HG03045 (cell line): ENCODE data around the gene ABCA3.

Experiments used
- ATAC-seq: cut with Tn5 transposase; IDR thresholded peaks from one replicate; pipeline ENCODE4 v1.9.1; 2021; ENCODE audit warnings: mild to moderate bottlenecking, moderate library complexity; ENCODE audit not compliant: unreplicated experiment

Gene ABCA3

DNA sequence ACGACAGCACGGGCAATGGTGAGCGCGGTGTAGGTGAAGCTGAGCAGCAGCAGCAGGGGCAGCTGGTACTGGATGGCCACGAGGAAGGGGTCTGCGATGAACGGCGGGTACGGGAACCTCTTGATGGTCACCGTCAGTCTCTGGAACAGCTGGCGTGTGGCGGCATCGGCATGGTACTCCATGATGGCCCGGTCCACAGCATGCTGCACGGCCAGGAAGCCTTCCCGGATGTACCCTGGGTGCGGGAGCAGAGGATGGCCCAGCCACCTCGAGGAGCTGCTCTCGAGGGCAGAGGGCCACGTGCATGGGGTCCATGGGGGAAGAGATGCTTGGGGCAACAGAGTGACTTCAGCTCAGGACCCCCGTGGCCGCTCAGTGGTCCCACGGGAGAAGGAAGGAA lies 20.9 kb downstream of the ABCA3 start:
- no peak for ATAC-seq

DNA sequence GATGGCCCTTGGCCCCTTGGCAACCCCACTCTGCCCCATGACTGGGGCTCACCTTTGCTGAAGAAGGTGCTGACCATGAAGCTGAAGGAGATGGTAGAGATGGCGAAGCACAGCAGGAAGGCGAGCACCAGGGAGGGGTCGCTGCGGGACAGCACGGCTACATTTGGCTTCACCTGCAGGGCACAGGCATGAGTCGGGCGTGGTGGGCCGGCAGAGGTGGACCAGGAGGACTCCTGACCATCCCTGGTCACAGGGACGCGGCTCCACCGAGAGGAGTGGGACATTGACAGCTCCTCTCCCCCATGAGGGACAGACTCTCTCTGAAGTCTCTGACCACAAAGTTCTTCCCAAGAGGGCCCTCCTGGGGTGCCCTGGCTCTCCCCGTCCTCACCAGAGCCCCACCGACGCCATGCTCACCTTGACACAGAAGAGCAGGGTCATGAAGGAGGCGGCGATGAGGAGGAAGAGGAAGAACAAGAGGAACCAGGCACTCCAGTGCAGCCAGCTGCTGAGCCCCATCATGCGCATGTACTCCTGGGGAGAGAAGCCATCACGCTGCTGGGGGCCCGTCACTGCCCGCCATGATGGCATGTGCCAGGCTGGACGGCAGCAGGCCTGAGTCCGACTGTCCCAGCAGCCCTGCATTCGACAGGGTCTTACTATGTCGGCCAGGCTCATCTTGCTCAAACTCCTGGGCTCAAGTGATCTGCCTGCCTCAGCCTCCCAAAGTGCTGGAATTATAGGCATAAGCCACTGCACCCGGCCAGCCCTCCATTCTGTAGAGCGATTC lies 23.1 kb downstream of the ABCA3 start:
- ATAC-seq: no peak

DNA sequence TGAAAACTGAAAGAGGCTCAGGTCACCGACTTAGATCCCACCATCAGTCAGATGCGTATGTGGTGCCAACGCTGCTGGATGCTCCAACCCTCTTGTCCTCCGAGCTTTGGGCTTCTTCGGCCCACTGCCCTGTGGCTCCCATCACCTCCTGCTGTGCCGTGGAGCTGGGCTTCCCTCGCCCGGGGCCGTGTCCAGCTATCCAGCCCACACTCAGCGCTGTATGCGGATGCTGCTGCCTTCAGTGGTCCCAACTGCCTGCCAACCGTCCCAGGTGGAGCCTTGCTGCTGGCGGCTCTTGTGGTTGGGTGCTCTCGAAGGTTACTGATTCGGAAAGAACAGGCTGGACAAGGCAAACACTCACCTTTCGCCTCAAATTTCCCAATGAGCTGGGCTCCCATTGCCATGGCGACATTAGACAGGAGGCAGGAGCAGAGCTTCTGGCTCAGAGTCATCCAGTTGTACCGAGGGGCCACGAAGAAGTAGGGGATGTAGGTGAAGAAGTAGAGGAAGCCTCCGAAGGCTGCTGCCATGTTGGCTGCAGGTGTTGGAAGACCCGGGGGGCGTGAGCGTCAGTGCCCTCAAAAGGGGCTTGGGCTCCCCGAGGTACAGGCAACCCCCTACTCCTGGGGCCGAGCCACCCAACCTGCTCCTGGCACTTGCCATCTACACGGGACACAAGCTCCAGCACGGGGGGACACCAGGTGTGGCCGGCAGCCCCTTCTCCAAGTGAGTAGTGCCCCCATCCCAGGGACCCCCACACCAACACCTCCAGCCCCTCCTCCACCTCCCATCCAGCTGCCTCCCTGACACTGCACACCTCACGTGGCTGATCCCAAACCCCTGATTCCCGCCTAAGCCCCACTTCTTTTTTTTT lies 32.2 kb downstream of the ABCA3 start:
- no peak for ATAC-seq

DNA sequence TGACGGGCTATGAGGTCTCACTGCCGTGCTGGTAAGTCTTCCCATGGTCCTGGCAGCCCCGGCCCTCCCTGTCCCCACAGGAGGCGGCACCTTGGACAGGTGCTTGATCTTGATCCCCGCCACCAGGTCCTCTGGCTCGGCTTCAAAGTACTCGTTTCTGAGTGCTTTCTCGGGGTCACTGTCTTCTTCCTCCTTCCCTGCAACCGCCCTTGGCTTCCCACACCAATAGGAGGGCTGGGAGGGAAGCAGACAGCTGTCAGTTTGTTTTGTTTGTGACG lies 40.7 kb downstream of the ABCA3 start:
- ATAC-seq: no peak

DNA sequence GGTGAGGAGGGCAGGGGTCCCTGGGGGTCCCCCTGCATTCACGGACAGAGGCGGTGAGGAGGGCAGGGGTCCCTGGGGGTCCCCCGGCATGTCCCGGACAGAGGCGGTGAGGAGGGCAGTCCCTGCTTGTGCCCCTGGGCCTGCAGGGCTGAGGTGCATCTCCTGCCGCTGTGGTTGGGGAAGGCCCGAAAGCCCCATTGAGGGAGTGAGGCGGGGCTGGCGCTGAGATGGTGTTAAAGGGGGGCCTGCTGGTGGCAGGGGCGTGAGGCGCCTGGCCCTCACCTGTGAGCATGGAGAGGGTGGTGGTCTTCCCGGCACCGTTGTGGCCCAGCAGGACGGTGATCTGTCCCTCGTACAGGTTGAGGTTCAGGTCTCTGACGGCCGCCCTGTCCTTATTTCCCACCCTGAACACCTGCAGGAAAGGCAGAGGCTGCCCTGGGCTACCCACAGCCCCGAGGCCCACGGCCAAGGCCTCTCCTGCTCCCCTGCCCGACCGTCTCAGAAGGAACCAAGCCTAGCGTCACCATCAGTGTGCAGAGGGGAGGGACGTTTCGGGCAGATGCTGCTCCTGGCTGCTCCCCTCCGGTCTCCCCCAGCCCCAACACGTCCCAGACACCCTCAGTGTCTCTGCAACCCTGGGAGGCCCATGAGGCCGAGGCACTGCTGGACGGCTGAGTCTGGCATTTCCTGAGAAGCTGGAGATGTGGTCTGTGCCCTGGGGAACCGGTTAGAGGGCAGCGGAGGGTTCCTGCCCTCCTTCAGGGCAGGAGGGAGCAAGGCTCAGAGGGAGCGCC lies 41.2 kb downstream of the ABCA3 start:
- ATAC-seq: no peak

DNA sequence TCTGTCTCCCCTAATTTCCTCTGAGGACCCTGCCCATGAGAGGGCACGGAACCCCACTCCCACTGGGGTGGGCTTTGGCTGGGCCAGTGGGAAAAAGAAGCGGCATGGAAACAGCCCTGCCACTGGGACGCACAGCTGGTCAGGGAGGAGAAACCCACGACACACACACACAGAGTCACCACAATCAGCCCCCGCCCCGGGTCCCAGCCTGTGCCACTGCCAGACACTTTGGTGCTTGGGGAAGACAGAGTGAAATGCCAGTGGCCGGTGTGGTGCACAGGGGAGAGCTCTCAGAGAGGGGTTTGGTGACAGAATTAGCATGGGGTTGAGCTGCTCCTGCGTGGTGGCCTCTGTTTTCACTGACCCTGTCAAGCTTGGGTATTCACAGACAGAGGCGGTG lies 41.9 kb downstream of the ABCA3 start:
- ATAC-seq: no peak

DNA sequence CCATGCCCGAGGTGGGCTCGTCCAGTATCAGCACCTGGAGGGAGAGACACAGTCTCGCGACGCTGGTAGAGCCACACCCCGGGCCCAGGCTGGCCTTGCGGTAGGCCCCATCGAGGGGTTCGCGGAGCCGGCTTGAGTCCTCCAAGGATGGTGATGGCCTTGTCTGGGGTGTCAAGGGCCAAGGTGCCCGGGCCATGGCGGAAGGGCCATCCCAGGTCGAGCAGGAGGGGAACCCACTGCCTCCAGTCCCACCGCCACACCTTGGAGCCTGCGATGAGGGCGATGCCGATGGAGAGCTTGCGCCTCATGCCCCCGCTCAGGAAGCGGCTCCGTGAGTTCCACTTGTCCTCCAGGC lies 43.0 kb downstream of the ABCA3 start:
- ATAC-seq: no peak

DNA sequence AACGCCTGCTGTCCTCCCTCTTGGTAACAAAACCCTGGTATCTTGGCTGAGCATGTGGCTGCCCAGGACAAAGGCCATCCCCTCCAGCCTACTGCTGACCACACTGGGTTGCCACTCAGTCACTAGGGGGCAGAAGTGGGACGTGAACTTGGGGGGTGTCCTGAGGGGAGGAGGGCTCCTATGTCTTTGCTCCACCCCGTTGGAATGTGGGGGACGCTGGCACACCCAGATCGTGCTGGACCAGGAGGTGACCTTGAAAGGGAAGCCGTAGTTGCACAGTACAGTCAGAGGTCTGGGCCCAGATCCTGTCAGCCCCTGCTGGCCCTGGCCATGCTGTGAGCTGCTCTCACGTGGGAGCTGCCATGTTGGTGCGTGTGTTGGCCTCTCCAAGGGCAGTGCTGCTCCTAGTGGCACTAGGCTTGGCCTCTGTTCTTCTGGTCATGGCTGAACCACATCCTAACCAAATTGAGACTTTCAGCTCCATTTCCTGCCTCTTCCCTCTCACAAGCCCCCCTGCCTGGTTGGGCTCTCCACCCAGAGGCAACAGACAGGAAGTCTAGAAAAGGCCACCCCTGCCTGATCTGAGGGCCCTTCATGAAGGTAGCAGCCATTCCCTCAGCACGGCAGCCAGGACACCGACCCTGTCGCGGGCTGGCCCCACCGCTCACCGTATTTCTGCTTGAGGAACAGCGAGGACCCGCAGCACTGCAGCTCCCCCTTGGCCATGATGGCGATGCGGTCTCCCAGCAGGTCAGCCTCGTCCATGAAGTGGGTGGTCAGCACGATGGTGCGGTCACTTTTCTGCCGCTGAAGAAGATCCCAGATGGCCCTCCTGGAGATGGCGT lies 43.6 kb downstream of the ABCA3 start:
- ATAC-seq: no peak

DNA sequence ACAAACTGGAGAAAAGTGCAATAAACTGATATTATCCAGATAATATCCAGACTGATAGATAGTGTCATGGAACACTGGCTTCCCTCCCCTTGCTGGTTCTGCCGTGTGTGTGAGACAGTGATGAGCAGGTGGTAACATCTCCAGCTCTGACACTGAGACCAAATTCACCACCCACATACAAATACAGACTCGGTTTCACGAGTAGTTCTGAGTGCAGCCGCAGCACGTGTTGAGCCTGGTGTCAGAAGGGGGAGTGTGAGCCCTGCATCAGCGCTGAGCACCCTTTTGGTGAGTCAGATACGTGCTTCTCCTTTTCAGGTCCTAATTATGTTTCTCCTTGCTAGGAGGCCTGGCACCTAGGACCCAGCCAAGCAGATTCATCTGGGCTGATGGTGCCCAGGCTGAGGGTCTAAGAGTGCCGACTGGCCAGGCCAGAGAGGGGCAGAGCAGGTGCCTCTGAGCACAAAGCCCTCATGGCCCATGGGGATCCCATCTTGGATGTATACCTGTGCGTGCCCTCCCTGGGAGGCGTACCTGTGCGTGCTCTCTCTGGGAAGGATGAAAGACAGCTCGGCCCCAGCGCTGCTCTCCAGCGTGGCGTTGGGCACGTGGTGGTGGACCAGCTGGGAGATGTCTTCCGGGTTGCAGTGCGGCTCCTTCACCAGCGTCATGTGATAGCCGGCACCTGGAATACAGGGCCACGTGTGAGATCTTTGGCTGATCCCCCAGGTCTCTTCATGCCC lies 45.3 kb downstream of the ABCA3 start:
- ATAC-seq: no peak

DNA sequence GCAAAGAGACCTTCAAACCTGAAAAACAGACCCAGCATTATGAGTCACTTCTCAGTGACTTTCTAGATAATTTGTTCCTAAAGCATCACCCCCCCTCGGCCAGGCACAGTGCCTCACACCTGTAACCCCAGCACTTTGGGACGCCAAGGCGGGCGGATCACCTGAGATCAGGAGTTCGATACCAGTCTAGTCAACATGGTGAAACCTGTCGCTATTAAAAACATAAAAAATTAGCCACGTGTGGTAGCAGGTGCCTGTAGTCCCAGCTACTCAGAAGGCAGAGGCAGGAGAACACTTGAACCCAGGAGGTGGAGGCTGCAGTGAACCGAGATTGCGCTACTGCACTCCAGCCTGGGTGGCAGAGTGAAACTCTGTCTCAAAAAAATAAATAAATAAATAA lies 48.3 kb downstream of the ABCA3 start:
- no peak for ATAC-seq

DNA sequence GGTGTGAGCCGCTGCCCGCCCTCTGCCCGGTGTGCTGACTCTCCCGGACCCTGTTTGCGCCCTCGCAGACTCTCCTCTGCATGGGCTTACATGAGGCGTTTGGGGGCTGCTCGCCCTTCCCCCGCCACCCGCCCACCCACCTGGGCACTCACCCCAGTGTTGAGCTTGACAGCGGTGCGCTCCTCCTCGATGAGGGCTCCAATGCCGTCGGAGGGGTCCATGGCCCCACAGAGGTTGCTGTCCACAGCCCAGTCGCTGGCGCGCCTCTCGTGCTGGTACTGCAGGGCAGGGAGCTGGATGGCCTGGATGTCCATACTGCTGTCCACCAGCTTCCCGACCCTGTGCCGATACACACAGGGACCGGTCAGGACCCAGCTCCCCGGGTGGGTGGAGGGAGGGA lies 51.2 kb downstream of the ABCA3 start:
- ATAC-seq: no peak

DNA sequence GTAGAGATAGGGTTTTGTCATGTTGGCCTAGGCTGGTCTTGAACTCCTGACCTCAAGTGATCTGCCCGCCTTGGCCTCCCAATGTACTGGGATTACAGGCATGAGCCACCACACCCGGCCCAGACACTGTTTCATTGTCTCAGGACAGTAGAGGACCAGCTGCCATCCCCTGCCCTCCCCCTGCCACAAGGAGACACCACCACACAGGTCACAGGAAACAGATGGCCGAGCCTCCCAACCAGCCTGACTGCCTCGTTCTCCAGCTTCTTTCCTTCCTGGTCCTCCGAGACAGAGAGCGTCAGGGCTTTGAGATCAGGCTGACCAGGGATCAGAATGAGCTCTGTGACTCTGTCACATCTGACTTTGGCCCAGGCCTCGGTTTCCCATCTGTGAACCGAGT lies 51.8 kb downstream of the ABCA3 start:
- ATAC-seq: no peak

DNA sequence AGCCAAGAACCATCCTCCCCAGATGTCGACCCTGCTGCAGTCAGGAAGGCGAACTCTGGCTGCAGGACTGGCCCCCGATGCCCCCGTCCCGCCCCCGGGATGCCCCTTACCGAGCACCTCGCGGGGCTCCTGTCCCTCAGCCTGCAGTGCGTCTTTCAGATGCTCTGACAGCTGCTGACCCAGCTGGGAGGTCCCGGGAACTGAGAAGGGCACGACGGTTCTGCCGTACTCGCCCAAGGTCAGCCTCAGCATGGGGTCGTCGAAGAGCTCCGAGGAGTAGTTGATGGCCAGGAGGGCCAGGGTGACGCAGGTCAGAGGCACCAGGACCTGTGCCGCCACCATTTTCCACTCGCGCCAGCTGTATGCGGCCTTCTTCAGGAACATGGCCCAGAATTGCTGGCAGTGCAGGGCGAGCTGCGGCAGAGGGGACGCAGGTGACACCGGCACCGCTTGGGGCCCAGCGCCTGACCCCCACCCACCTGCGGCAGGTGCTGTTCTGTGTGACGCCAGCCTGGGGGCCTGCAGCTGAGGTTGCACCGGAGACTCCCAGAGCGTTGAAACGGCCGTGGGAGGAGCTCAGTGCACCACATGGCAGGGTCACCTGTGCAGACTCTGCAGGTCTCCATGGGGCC lies 52.5 kb downstream of the ABCA3 start:
- no peak for ATAC-seq

DNA sequence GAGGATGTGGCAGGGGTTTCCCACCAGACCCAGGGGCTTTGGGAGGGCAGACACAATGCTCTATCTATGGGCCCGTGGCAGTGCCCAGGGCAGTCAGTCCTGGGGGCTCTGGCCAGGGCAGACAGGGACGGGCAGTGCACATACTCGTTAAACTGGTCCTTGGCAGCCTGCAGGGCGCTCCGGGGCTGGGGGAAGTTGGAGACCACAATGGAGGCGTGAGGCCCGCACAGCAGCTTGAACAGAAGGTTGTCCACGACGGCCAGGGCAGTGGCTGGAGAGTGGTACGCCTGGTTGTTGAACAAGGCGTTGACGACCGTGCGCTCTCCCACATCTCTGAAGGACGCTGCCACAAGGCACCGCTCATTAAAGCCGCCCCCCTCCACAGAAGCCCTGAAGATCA lies 54.0 kb downstream of the ABCA3 start:
- no peak for ATAC-seq

DNA sequence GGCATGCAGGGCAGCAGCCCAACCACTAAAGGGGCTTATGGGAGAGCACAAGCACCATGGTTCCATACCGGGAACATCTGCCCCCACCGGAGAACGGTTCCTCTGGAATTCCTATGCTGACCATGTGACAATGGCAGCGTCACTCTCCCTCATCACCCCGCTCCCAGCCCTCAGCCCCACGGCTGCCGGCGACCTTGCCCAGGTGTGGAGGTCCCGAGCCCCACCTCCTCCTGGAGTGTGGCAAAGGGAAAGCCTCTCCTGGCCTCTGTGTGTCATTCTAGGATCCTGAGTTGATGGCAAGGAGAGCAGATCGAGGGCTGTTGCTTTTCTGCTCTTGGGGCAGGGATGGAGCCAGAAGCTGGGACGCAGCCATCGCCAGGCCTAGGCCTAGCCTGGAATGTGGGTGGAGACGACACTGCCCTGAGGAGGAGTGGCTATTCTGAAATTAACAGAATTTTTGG lies 54.8 kb downstream of the ABCA3 start:
- ATAC-seq: no peak

DNA sequence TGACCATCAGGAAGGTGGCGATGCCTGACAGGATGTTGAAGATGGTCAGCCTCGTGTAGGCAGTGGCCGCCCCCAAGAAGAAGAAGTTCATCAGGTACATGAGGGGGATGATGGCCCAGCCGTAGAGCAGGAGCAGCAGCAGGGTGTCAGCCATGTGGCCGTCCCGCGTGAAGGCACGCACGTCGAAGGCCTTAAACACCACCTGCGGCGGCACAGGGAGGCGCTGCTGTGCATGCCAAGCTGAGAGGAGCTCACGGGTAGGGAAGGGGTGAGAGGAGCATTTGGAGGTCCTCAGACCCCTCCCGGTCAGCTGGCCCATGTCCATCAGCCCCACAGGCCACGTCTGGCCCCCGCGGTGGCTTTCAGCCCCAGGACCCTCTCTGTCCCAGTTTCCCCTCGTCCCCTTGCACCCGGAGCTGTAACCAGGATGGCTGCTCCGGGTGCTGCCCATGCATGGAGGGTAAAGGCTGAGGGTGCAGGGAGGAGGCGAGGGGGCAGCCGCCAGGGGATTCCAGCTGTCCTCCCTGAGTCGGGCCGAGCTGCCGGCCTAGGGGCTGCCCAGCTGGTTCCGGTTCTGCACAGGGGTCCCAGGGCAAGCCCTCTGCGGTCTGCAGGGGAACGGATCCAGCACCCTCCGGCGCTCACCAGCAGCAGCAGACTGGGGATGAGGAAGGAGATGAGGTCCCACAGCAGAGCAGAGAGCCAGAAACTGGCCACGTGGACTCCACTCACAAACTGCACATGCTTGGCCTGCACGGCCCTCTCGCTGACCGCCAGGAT lies 55.5 kb downstream of the ABCA3 start:
- ATAC-seq: no peak

DNA sequence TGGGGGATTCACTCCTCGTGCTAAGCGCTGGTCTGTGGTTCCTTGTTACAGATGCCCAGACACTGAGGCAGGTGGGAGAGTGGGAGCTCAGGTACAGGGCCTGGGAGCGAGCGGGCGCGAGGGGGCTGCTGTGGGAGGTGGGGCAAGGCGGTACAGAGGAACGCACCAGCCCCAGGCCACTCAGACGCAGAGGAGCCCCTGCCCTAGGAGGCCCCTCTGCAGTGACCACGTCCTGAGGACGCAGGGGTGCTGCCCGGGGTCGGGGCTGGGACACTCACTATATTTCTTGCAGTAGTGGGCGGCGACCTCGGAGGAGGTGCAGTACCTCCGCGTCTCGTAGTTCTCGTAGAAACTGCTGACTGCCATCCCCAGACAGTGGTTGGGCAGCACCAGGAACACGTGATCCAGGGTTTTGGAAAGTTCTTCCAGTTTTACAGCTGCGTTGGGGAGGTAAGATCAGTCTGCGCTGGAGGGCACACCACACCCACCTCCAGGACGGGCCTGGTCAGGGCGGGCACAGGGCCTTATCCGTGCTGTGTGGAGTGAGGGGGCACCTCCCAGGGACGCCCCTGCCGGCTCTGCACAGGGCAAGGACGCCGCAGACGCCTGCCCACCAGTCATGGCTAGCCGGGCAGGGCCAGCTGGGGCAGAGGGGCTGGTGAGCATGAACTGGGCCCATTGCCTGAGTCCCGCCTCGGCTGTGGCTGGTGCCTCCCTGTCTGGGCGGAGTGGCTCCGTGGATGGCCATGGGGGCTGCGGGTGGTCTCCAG lies 56.3 kb downstream of the ABCA3 start:
- no peak for ATAC-seq
